ENCODE results near the gene DCTPP1.

Gene DCTPP1

DNA sequence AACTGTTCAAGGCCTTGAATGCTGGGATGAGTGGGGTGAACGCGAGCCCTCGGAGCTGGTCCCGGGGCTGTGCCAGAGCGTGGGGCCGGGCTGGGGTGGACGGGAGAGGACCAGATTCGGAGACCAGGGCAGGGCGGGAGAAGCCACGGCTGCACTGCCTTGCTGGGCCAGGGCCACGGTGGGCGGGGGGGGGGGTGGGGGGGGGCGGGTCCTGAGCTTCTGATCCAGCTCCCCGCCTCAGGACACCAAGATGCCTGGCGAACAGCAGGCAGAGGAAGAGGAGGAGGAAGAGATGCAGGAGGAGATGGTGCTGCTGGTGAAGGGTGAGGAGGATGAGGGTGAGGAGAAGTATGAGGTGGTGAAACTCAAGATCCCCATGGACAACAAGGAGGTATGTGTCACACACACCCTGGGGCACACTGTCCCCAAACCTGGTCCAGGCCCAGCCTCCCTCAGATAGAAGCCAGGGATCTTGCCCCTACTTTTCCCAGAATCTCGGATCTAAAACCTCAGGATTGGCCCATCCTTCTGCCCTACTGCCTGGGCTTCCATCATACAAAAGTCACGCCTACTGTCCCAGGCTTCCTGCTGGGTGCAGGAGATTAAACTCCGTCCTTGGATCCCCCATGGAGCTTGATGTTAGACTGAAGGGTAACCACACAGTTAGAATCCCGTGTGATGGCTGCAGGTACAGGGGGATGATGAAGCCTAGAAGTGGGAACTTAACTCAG lies 21.9 kb downstream of the DCTPP1 start (continued):
- TF ChIP-seq SP7 (tag by site-specific recombination; IDR thresholded peaks at IDR 0.05) (0 out of 2 replicates have a peak, but pooled peaks have one; percentile 51), ZNF792 (tag by site-specific recombination; IDR thresholded peaks at IDR 0.05) (no peak), ZSCAN30 (tag by site-specific recombination; IDR thresholded peaks at IDR 0.05) (no peak), GLI4 (tag by site-specific recombination; IDR thresholded peaks at IDR 0.05) (no peak; the same call in 1 of the 2 replicates), SP2 (tag by site-specific recombination; IDR thresholded peaks at IDR 0.05) (peak; percentile 2), ZNF138 (tag by site-specific recombination; IDR thresholded peaks at IDR 0.05; ENCODE audit: borderline replicate concordance) (no peak), ZNF776 (tag by site-specific recombination; IDR thresholded peaks at IDR 0.05; ENCODE audit: borderline replicate concordance) (no peak), ZNF580 (tag by site-specific recombination; IDR thresholded peaks at IDR 0.05) (no peak), ZNF174 (tag by site-specific recombination; IDR thresholded peaks at IDR 0.05) (no peak), ZNF311 (tag by site-specific recombination; IDR thresholded peaks at IDR 0.05; ENCODE audit: borderline replicate concordance) (no peak), ZNF626 (tag by site-specific recombination; IDR thresholded peaks at IDR 0.05) (no peak), ZNF10 (tag by site-specific recombination; IDR thresholded peaks at IDR 0.05) (no peak), ZNF692 (tag by site-specific recombination; IDR thresholded peaks at IDR 0.05) (no peak), ELK4 (IDR thresholded peaks at IDR 0.05; ENCODE audit: borderline replicate concordance, low read depth, low read length) (no peak), ZNF302 (tag by site-specific recombination; IDR thresholded peaks at IDR 0.05; ENCODE audit: low read depth) (no peak), ZNF155 (tag by site-specific recombination; IDR thresholded peaks at IDR 0.05) (no peak), ZBTB21 (tag by site-specific recombination; IDR thresholded peaks at IDR 0.05) (no peak), ZNF623 (tag by site-specific recombination; IDR thresholded peaks at IDR 0.05) (no peak), KLF7 (tag by site-specific recombination; IDR thresholded peaks at IDR 0.05; ENCODE audit: borderline replicate concordance) (no peak), EGR2 (tag by site-specific recombination; IDR thresholded peaks at IDR 0.05; ENCODE audit: low read depth) (no peak), ZBTB8A (tag by site-specific recombination; IDR thresholded peaks at IDR 0.05) (no peak), ZNF354C (tag by site-specific recombination; IDR thresholded peaks at IDR 0.05; ENCODE audit: borderline replicate concordance, low read depth) (no peak)
- TF ChIP-seq, protein P1, sequence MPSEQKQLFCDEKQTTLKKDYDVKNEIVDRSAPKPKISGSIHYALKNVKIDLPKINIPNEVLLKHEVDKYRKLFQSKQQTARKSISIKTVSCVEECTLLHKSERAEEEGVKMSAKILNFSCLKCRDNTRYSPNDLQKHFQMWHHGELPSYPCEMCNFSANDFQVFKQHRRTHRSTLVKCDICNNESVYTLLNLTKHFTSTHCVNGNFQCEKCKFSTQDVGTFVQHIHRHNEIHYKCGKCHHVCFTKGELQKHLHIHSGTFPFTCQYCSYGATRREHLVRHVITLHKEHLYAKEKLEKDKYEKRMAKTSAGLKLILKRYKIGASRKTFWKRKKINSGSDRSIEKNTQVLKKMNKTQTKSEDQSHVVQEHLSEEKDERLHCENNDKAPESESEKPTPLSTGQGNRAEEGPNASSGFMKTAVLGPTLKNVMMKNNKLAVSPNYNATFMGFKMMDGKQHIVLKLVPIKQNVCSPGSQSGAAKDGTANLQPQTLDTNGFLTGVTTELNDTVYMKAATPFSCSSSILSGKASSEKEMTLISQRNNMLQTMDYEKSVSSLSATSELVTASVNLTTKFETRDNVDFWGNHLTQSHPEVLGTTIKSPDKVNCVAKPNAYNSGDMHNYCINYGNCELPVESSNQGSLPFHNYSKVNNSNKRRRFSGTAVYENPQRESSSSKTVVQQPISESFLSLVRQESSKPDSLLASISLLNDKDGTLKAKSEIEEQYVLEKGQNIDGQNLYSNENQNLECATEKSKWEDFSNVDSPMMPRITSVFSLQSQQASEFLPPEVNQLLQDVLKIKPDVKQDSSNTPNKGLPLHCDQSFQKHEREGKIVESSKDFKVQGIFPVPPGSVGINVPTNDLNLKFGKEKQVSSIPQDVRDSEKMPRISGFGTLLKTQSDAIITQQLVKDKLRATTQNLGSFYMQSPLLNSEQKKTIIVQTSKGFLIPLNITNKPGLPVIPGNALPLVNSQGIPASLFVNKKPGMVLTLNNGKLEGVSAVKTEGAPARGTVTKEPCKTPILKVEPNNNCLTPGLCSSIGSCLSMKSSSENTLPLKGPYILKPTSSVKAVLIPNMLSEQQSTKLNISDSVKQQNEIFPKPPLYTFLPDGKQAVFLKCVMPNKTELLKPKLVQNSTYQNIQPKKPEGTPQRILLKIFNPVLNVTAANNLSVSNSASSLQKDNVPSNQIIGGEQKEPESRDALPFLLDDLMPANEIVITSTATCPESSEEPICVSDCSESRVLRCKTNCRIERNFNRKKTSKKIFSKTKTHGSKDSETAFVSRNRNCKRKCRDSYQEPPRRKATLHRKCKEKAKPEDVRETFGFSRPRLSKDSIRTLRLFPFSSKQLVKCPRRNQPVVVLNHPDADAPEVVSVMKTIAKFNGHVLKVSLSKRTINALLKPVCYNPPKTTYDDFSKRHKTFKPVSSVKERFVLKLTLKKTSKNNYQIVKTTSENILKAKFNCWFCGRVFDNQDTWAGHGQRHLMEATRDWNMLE (tag by site-specific recombination; conservative IDR thresholded peaks at IDR 0.05; ENCODE audit: low read depth): no peak
- TF ChIP-seq, protein P2, sequence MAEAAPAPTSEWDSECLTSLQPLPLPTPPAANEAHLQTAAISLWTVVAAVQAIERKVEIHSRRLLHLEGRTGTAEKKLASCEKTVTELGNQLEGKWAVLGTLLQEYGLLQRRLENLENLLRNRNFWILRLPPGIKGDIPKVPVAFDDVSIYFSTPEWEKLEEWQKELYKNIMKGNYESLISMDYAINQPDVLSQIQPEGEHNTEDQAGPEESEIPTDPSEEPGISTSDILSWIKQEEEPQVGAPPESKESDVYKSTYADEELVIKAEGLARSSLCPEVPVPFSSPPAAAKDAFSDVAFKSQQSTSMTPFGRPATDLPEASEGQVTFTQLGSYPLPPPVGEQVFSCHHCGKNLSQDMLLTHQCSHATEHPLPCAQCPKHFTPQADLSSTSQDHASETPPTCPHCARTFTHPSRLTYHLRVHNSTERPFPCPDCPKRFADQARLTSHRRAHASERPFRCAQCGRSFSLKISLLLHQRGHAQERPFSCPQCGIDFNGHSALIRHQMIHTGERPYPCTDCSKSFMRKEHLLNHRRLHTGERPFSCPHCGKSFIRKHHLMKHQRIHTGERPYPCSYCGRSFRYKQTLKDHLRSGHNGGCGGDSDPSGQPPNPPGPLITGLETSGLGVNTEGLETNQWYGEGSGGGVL (tag by site-specific recombination; IDR thresholded peaks at IDR 0.05): peak; percentile 4; the same call in 1 of the 2 replicates
- TF ChIP-seq, protein P3, sequence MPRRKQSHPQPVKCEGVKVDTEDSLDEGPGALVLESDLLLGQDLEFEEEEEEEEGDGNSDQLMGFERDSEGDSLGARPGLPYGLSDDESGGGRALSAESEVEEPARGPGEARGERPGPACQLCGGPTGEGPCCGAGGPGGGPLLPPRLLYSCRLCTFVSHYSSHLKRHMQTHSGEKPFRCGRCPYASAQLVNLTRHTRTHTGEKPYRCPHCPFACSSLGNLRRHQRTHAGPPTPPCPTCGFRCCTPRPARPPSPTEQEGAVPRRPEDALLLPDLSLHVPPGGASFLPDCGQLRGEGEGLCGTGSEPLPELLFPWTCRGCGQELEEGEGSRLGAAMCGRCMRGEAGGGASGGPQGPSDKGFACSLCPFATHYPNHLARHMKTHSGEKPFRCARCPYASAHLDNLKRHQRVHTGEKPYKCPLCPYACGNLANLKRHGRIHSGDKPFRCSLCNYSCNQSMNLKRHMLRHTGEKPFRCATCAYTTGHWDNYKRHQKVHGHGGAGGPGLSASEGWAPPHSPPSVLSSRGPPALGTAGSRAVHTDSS (tag by site-specific recombination; IDR thresholded peaks at IDR 0.05): peak; percentile 94
